HG03460 (cell line): ENCODE results near the gene TMEM39A.

Experiments
- ATAC-seq: cut with Tn5 transposase; IDR thresholded peaks from one replicate; pipeline ENCODE4 v1.9.1; 2021; ENCODE audit not compliant: unreplicated experiment

TMEM39A gene, protein sequence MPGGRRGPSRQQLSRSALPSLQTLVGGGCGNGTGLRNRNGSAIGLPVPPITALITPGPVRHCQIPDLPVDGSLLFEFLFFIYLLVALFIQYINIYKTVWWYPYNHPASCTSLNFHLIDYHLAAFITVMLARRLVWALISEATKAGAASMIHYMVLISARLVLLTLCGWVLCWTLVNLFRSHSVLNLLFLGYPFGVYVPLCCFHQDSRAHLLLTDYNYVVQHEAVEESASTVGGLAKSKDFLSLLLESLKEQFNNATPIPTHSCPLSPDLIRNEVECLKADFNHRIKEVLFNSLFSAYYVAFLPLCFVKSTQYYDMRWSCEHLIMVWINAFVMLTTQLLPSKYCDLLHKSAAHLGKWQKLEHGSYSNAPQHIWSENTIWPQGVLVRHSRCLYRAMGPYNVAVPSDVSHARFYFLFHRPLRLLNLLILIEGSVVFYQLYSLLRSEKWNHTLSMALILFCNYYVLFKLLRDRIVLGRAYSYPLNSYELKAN

DNA sequence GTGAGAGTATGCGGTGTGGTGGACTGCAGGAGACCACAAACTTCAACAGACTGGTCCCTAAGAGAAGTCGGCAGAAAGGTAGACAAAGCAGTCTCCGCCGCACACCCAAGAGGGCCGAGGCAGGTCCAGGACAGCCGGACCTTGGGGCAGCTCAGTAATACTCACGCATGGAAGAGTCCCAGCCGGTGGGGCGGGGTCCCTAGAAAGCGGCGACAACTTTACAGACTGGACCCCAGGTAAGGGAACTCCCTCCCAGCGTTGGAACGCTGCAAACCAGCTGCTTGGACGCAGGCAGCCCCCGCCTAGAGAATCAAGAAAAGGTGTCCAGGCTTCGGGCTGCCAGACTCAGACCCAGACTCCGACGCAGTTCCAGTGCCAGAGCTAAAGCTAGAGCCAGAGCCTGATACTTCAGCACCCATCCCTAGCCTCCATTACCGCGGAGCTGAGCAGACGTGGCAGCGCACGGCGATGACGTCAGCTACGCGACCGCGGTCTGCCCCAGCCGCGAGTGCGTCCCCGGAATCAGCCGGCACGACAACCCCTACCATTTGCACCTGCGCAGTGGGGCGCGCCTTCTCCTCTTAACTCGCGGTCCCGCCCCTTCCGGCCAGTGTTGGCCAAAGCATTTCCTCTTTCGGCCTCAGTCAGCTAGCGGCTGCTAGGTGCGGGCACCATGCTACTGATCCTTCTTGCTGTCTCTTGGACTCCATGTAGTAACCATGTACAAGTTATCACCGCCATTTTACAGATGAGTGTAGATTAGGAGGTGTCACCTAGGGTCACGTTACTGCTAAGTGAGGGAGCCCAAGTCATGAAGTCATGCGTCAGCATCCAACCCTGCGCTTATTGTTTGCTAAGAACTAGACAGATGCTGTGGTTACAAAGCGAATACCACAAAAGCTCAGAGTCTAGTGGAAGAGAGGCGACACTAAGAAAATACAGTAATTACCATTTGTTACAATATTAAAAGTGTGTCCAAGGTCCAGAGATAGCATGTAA is at the start of gene TMEM39A:
TSS of gene TMEM39A (minus strand) at position 445 of the 999 bp plus-strand sequence. CDS start 1,541 bp downstream, outside the sequence.
- peak; percentile 92 for ATAC-seq

DNA sequence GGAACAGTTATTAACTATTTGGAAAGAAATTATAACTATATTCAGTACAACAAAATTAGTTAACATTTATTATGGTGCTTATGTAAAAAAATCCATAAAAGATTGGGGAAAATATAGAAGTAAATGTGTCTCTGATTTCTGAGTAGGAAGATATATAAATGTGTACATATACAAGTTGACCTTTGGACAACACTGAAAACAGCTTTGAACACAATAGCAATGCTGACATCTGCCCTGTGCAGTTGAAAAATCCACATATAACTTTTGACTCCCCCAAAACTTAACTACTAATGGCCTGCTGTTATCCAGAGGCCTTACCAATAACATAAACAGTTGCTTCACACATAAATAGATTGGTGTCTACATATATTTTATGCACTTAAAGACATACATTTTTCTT is 47.3 kb upstream of the TMEM39A start:
- ATAC-seq, result no peak

DNA sequence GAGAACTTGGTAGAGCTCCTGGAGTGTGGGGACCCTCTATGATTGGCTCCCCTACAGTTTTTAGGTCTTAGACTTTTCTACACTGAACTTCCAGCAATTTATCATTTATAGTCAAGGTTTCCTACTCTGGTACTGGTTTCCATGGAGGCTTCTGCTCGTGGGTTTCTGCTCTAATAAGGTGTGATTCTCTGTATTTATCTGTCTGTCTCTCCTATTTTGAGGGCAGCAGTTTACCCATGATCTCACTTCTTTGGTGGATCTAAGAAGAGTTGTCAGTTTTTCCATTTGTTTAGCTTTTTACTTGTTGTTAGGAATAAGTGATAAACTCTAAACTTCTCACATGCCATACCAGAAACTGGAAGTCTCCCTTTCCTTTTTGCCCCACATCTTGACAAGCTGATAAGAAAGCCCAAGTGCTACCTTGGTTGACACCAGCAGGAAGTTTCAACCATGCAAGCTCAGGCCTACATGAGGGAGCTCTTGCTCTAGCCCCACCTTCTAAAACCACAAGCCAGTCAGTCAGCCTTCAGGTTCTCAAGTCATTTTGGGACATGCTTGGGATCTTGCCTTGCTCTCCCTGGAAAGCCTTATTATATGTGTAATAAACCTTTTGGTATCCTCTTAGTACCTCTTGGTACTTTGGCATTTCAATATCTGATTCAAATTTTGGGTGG is 44.9 kb upstream of the TMEM39A start:
- ATAC-seq, result peak; percentile 69

DNA sequence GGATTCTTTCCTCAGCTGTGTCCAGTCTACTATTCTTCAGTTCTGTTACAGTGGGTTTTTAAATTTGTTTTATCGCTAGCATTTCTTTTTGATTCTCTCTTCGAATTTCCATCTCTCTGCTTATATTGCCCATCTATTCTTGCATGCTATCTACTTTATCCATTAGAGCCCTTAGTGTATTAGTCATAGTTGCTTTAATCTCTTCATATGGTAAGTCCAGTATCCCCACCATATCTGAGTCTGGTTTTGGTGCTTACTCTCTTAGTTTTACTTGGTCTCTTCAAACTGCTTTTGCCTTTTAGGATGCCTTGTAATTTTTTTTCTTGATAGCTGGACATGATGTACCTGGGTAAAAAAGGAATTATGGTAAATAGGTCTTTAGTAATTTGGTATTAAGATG is 44.0 kb upstream of the TMEM39A start:
- no peak for ATAC-seq

DNA sequence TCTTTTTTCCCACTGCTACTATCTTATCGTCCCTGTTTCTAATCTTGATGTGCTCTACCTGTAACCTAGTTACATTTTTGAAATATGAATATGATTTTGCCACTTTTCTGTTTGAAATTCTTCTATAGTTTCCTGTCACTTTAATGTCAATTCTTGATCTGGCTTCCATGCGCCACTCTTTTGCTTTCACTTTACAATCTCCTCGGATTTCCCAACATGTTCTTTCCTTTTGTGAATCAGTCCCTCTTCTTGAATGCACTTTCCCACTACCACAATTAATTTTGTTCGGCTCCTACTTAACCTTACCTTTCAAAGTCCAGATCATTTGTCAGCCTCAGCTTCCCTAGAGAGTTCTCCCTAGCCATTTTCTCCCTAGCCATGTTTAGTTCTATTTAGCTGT is 43.2 kb upstream of the TMEM39A start:
- no peak for ATAC-seq

DNA sequence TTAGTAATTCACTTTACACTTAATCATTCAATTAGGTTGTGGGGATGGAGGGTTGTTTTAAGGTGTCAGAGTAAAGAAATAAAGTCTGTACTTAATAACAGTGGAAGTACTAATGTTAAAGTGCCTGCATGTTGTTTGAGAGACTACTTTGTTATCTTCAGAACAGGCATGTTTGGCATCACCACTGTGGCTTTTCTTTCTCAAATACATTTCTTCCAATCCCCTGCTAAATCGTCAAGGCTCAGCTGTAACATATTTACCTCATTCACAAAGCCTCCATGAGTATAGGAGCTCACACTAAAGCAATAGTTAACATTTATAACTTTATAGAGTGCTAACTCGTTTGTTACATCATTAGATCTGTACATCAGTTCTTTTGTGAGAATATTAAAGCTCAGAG is 37.5 kb upstream of the TMEM39A start:
- no peak for ATAC-seq

DNA sequence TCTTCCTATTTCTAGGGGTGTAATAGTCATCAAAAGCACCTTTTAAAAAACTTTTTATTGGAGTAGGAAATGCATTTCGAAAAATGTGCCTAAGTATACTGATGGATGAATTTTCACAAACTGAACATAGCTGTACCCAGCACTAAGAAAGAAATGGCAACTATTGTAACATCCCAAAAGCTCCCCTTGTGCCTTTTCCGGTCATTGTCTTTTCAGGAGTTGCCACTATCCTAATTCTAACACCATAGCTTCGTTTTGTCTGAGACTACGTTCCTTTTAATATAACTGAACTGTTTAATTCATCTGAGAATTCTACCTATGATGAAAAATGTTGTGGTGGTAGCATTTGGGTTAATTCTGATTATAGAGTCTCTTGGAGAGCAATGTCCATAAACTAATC is 36.9 kb upstream of the TMEM39A start:
- no peak for ATAC-seq

DNA sequence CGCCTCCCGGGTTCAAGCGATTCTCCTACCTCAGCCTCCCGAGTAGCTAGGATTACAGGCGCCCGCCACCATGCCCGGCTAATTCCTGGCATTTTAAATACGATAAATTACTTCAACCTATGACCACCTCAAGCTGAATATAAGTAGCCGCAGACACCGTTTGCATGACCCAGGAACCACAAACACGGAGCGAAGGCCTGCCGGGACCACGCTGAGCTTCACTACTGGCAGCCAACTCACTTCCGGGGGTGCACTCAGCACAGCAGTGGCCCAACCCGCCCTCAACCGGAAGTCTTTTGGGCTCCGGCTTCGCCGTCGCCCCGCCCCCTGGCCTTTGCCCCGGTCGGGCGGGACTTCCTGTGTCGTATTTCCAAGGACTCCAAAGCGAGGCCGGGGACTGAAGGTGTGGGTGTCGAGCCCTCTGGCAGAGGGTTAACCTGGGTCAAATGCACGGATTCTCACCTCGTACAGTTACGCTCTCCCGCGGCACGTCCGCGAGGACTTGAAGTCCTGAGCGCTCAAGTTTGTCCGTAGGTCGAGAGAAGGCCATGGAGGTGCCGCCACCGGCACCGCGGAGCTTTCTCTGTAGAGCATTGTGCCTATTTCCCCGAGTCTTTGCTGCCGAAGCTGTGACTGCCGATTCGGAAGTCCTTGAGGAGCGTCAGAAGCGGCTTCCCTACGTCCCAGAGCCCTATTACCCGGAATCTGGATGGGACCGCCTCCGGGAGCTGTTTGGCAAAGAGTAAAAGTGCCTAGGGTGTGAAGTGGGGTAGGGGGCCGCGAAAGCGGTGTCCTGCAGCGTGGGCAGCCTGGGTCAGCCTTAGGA is 35.0 kb upstream of the TMEM39A start, which contains the start of gene TIMMDC1:
TSS of gene TIMMDC1 (plus strand) at position 362 of the 826 bp plus-strand sequence. CDS start at position 549, 187 bp downstream.
- peak; percentile 97 for ATAC-seq

DNA sequence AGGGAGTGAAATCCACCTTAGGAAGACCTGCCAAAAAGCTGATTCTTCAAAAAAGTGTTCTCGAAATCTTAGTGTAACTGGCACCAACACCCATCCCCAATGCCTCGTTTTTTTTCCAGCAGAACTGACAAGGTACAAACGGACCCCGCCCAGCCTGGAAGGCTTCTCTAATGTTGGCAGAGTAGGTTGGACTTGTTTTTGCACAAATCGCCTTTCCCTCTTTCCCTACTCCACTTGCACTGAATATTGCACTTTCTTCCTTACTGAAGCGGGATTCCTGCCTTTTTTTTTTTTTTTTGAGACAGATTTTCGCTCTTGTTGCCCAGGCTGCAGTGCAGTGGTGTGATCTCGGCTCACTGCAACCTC is 34.4 kb upstream of the TMEM39A start:
- ATAC-seq, result no peak

DNA sequence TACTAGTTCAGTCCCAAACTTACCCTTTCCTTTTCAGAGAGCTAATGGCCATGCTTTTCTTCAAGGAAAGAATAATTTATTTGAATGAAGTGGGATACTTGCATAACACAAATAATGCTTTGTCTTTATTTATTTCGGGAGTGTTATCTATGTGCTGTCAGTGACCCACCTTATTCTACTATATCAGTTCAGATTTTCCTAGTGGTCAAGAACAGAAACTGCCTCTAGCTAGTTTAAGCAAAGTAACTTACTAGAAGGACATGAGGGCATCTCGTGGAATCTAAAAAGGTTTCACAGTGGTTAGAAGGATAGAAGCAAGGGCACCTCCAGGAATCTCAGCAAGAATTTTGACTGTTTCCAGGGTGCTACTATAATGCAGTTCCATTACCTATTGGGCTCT is 31.2 kb upstream of the TMEM39A start:
- no peak for ATAC-seq

DNA sequence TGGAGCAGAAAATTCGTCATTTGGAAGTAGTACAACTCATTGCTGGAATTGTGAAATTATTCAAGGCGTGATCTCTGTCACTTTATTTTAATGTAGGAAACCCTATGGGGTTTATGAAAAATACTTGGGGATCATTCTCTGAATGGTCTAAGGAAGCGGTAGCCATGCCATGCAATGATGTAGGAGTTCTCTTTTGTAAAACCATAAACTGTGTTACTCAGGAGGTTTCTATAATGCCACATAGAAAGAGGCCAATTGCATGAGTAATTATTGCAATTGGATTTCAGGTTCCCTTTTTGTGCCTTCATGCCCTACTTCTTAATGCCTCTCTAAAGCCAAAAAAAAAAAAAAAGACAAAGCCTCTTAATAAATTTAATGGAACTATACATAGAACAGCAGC is 29.4 kb upstream of the TMEM39A start:
- ATAC-seq, result no peak

DNA sequence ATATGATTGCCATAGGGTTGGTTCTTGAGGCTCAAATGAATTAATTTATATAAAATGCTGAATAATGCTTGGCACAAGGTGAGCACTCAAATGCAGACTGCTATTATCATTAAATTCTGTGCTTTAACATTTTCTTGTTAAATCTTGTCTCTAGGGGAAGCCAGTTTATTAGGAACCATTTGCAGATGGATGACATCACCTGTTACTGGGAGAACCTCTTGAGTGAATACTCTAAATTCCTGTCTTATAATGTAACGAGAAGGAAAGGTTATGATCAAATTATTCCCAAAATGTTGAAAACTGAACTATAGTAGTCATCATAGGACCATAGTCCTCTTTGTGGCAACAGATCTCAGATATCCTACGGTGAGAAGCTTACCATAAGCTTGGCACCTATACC is 28.7 kb upstream of the TMEM39A start:
- no peak for ATAC-seq

DNA sequence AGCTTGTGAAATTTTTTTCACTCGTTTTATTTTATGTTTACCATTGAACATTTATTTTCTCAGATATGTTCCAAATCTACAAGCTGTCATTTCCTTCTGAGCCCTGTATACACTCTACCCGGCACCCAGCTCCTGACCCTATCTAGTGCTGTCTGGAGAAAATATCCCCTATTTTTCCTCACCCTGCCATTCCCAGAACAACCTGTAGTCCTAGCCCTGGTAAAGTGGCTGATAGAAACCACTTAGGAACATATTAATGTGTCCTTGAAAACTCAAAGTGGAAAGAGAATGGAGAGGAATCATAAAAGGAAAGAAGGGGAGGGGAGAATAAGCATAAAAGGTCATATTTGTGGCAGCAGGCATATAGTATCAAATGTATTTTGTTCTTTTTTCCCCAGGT is 26.7 kb upstream of the TMEM39A start:
- ATAC-seq, result no peak

DNA sequence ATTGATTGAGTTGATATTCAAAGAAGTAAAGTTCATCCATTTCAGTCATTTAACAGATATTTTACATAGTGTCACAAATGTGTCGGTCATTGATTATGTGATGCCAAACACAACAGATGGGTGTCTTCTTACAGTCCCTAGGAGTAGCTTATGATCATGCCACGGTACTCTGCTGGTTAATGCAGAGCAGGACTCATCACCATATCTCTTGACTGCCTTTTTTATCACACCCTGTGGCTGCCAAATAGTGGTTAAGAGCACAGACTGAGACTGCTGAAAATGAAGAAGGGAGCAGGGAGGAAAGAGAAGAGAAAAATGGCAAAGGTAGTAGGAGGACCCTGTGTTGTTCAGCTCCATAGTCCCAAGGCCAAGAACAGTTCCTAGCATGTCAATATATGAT is 22.1 kb upstream of the TMEM39A start:
- no peak for ATAC-seq

DNA sequence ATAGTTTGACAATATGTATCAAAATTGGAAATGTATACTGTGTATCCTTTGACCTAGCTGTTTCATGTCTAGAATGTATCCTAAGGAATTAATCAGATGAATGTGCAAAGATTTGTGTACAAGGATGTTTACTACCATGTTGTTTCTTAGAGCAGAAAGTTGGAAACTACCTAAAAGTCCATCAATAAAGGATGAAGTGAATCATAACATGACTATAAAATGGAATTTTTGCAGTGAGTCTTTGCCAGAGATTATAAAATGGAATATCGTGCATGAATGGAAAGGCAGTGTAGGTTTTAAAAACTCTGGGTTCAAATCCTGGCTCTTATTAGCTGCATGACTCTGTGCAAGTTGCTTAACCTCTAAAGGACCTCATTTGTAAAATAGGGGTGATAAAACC is 19.7 kb upstream of the TMEM39A start:
- ATAC-seq, result no peak

DNA sequence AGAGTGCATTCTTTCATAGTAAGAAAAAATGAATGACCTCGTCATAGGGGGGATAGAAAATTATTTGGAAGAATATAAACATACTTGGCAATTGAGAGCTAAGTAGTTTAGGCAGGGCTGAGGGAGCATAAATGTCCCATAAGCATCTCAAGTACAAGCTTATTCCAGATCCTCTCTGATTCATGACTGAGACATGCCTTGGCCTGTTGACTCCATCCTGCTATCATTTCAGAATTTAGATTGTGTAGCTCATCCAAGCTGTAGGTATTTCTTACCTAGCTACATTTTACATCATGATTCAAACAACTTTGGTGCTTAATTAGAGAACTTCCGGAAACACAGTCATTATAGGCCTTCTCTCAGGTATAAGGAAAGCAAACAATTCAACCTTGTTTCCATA is 17.7 kb upstream of the TMEM39A start:
- no peak for ATAC-seq

DNA sequence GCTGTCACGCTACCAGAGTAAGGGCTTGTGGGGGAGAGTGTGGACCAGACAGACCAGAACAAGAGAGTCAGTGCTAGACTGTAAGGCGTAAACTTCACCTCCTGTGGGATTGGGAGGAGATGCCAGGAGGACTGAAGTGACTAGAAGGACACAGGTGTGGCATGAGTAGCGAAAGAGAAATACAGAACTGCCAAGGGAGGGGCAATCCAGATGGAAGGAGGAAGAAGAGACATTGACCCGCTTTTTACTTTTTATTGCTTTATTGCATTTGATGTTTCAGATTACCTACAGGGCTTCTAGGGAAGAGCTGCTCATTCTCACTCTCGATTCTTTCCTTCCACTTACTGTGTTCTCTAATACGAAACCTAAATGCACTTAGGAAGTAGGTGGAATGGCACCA is 7.5 kb upstream of the TMEM39A start:
- no peak for ATAC-seq

DNA sequence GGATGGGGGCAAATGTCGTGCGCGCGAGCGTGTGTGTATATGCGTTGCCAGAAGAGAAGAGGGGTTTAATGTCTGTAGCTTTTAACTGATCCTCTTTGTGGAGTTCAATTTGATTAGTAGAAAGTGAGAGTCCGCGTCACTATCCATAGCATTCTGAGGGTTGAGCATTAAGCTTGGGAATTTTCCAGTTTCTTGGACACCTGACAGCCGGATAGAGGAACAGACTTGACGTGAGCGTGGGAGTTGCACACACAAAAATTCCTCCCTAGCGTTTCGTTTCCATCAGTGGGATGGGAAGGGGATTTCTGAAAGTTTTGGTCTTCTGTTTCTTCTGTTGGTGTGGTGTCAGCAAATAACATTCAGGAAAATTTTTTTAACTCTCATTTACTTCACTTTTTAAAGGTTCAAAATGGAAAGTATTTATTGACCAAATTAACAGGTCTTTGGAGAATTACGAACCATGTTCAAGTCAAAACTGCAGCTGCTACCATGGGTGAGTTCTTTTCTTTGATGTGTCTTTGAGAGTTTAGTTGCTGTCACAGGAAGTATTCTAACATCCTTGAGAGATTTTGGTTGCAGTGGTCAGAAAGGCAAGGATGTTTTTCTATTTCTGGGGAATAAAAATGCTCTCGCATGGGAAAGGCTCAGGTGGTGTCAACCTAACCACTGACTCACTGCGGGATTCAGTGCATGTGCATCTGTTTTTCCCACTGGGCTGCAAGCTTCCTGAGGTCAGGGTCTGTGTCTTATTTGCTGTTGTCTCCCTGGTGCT is 6.2 kb upstream of the TMEM39A start:
- ATAC-seq, result no peak

DNA sequence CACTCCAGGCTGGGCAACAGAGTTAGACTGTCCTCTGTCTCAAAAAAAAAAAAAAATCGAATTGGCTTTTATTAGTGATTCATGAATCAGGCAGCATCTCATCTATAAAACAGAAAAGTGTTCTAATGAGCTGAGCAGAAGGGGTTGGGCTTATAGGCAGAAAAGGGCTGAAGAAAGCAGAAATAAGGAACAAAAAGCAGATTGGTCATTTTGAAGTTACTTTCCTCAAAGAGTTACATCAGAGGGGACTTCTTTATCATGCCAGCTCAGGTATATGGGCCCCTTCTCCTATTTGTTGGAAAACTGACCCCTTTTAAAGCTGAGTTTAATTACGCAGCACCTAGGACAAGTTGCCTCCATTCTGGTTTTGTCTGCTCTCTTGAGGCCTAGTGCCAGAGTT is 4.6 kb upstream of the TMEM39A start:
- ATAC-seq, result no peak

DNA sequence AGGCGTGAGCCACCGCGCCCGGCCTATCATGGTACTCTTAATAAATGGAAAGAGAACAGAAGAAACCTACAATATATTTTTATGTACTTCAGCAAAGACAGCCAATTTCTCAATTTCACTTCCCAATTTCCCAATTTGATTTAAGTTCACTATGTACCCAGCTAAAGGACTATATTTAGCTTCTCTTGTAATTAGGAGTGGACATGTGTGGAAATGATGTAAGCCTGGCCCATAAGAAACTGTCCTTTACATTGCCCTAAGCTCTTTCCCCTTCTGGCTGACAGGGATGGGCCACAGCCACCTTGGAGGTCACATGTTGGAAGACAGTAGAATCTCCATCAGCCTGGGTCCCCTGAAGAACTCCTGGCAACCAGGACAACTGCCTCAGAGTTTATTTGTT is 6.2 kb downstream of the TMEM39A start:
- no peak for ATAC-seq
